ENCODE data around the gene PAX2. TPM values are rescaled to one million over a fixed set of nuclear protein-coding genes. Genes with fewer than 3 reads are reported as not detected.

The PAX2 gene
- polyA plus RNA-seq, 2 donors = not detected

- H3K36me3 ChIP-seq (ENCODE audit: control insufficient read depth in 2 of 2, insufficient read depth in 2 of 2, low read length in 1 of 2) = no peaks in the 10 kb centered on the region
- H3K27me3 ChIP-seq (ENCODE audit: control insufficient read depth in 1 of 2, insufficient read depth in 2 of 2, low read length in 2 of 2) = no peaks in the 10 kb centered on the region
- no peak overlapping the region for H3K4me3 ChIP-seq (ENCODE audit: low read depth in 1 of 2, low read length in 2 of 2)
- no peak overlapping the region for H3K27ac ChIP-seq (ENCODE audit: low read depth in 2 of 2, low read length in 1 of 2)
- H3K4me1 ChIP-seq (ENCODE audit: control insufficient read depth in 2 of 2, insufficient read depth in 2 of 2, low read length in 1 of 2) = no peaks in the 10 kb centered on the region
- WGBS, 2 donors = 15 to 27% methylated on average over 21 of the region's 21 CpGs
- H3K9me3 ChIP-seq (ENCODE audit: control insufficient read depth in 2 of 2, insufficient read depth in 1 of 2, low read depth in 1 of 2, low read length in 1 of 2) = no peaks in the 10 kb centered on the region
Measured at GRCh38 chr10:100866575-100867098, 121.3 kb downstream of the PAX2 start.

- Histone ChIP-seq H3K9me3 (ENCODE audit: control insufficient read depth in 2 of 2, insufficient read depth in 1 of 2, low read depth in 1 of 2, low read length in 1 of 2) (no peaks in the 10 kb centered on the region), H3K27me3 (ENCODE audit: control insufficient read depth in 1 of 2, insufficient read depth in 2 of 2, low read length in 2 of 2) (no peaks in the 10 kb centered on the region), H3K4me3 (ENCODE audit: low read depth in 1 of 2, low read length in 2 of 2) (no peak overlapping the region), H3K4me1 (ENCODE audit: control insufficient read depth in 2 of 2, insufficient read depth in 2 of 2, low read length in 1 of 2) (no peaks in the 10 kb centered on the region), H3K27ac (ENCODE audit: low read depth in 2 of 2, low read length in 1 of 2) (no peak overlapping the region), H3K36me3 (ENCODE audit: control insufficient read depth in 2 of 2, insufficient read depth in 2 of 2, low read length in 1 of 2) (no peaks in the 10 kb centered on the region)
- WGBS, 2 donors = 83 to 85% methylated on average over 8 of the region's 8 CpGs
Measured at GRCh38 chr10:100867261-100867963, 122.0 kb downstream of the PAX2 start.

GRCh38 chr10:100868382-100868781, 123.0 kb downstream of the PAX2 start:
- Histone ChIP-seq H3K9me3 (ENCODE audit: control insufficient read depth in 2 of 2, insufficient read depth in 1 of 2, low read depth in 1 of 2, low read length in 1 of 2) (no peaks in the 10 kb centered on the region), H3K27ac (ENCODE audit: low read depth in 2 of 2, low read length in 1 of 2) (no peak overlapping the region), H3K4me3 (ENCODE audit: low read depth in 1 of 2, low read length in 2 of 2) (no peak overlapping the region), H3K27me3 (ENCODE audit: control insufficient read depth in 1 of 2, insufficient read depth in 2 of 2, low read length in 2 of 2) (no peaks in the 10 kb centered on the region), H3K4me1 (ENCODE audit: control insufficient read depth in 2 of 2, insufficient read depth in 2 of 2, low read length in 1 of 2) (no peaks in the 10 kb centered on the region), H3K36me3 (ENCODE audit: control insufficient read depth in 2 of 2, insufficient read depth in 2 of 2, low read length in 1 of 2) (no peaks in the 10 kb centered on the region)
- WGBS, 2 donors = 80% methylated on average over 3 of the region's 3 CpGs

GRCh38 chr10:100869399-100869798, 124.0 kb downstream of the PAX2 start:
- 86 to 88% methylated on average over 4 of the region's 4 CpGs for WGBS, 2 donors
- Histone ChIP-seq H3K9me3 (ENCODE audit: control insufficient read depth in 2 of 2, insufficient read depth in 1 of 2, low read depth in 1 of 2, low read length in 1 of 2) (no peaks in the 10 kb centered on the region), H3K27ac (ENCODE audit: low read depth in 2 of 2, low read length in 1 of 2) (no peak overlapping the region), H3K36me3 (ENCODE audit: control insufficient read depth in 2 of 2, insufficient read depth in 2 of 2, low read length in 1 of 2) (no peaks in the 10 kb centered on the region), H3K4me3 (ENCODE audit: low read depth in 1 of 2, low read length in 2 of 2) (no peak overlapping the region), H3K4me1 (ENCODE audit: control insufficient read depth in 2 of 2, insufficient read depth in 2 of 2, low read length in 1 of 2) (no peaks in the 10 kb centered on the region), H3K27me3 (ENCODE audit: control insufficient read depth in 1 of 2, insufficient read depth in 2 of 2, low read length in 2 of 2) (no peaks in the 10 kb centered on the region)

- Histone ChIP-seq H3K27me3 (ENCODE audit: control insufficient read depth in 1 of 2, insufficient read depth in 2 of 2, low read length in 2 of 2) (no peaks in the 10 kb centered on the region), H3K9me3 (ENCODE audit: control insufficient read depth in 2 of 2, insufficient read depth in 1 of 2, low read depth in 1 of 2, low read length in 1 of 2) (no peaks in the 10 kb centered on the region), H3K4me3 (ENCODE audit: low read depth in 1 of 2, low read length in 2 of 2) (no peak overlapping the region), H3K27ac (ENCODE audit: low read depth in 2 of 2, low read length in 1 of 2) (no peak overlapping the region), H3K36me3 (ENCODE audit: control insufficient read depth in 2 of 2, insufficient read depth in 2 of 2, low read length in 1 of 2) (no peaks in the 10 kb centered on the region), H3K4me1 (ENCODE audit: control insufficient read depth in 2 of 2, insufficient read depth in 2 of 2, low read length in 1 of 2) (no peaks in the 10 kb centered on the region)
- 55 to 58% methylated on average over 11 of the region's 11 CpGs for WGBS, 2 donors
Measured at GRCh38 chr10:100872034-100872791, 126.8 kb downstream of the PAX2 start.

GRCh38 chr10:100873146-100873826, 127.9 kb downstream of the PAX2 start:
- WGBS, 2 donors = 75 to 83% methylated on average over 7 of the region's 7 CpGs
- H3K4me3 ChIP-seq (ENCODE audit: low read depth in 1 of 2, low read length in 2 of 2) = no peak overlapping the region
- no peaks in the 10 kb centered on the region for H3K36me3 ChIP-seq (ENCODE audit: control insufficient read depth in 2 of 2, insufficient read depth in 2 of 2, low read length in 1 of 2)
- H3K27ac ChIP-seq (ENCODE audit: low read depth in 2 of 2, low read length in 1 of 2) = no peak overlapping the region
- H3K9me3 ChIP-seq (ENCODE audit: control insufficient read depth in 2 of 2, insufficient read depth in 1 of 2, low read depth in 1 of 2, low read length in 1 of 2) = no peaks in the 10 kb centered on the region
- H3K4me1 ChIP-seq (ENCODE audit: control insufficient read depth in 2 of 2, insufficient read depth in 2 of 2, low read length in 1 of 2) = no peaks in the 10 kb centered on the region
- no peaks in the 10 kb centered on the region for H3K27me3 ChIP-seq (ENCODE audit: control insufficient read depth in 1 of 2, insufficient read depth in 2 of 2, low read length in 2 of 2)

- H3K27me3 ChIP-seq (ENCODE audit: control insufficient read depth in 1 of 2, insufficient read depth in 2 of 2, low read length in 2 of 2) = no peaks in the 10 kb centered on the region
- 66 to 70% methylated on average over 14 of the region's 14 CpGs for WGBS, 2 donors
- H3K36me3 ChIP-seq (ENCODE audit: control insufficient read depth in 2 of 2, insufficient read depth in 2 of 2, low read length in 1 of 2) = no peaks in the 10 kb centered on the region
Measured at GRCh38 chr10:100873827-100874326, 128.5 kb downstream of the PAX2 start.

GRCh38 chr10:100874702-100875483, 129.5 kb downstream of the PAX2 start:
- WGBS, 2 donors = 71 to 74% methylated on average over 20 of the region's 20 CpGs
- no peak overlapping the region for H3K4me3 ChIP-seq (ENCODE audit: low read depth in 1 of 2, low read length in 2 of 2)

More at GRCh38 chr10:100873827-100874326, 128.5 kb downstream of the PAX2 start:
- no peaks in the 10 kb centered on the region for H3K4me1 ChIP-seq (ENCODE audit: control insufficient read depth in 2 of 2, insufficient read depth in 2 of 2, low read length in 1 of 2)
- no peak overlapping the region for H3K27ac ChIP-seq (ENCODE audit: low read depth in 2 of 2, low read length in 1 of 2)
- no peak overlapping the region for H3K4me3 ChIP-seq (ENCODE audit: low read depth in 1 of 2, low read length in 2 of 2)
- H3K9me3 ChIP-seq (ENCODE audit: control insufficient read depth in 2 of 2, insufficient read depth in 1 of 2, low read depth in 1 of 2, low read length in 1 of 2) = no peaks in the 10 kb centered on the region

More at GRCh38 chr10:100874702-100875483, 129.5 kb downstream of the PAX2 start:
- no peaks in the 10 kb centered on the region for H3K9me3 ChIP-seq (ENCODE audit: control insufficient read depth in 2 of 2, insufficient read depth in 1 of 2, low read depth in 1 of 2, low read length in 1 of 2)
- no peak overlapping the region for H3K27ac ChIP-seq (ENCODE audit: low read depth in 2 of 2, low read length in 1 of 2)
- H3K4me1 ChIP-seq (ENCODE audit: control insufficient read depth in 2 of 2, insufficient read depth in 2 of 2, low read length in 1 of 2) = no peaks in the 10 kb centered on the region
- H3K27me3 ChIP-seq (ENCODE audit: control insufficient read depth in 1 of 2, insufficient read depth in 2 of 2, low read length in 2 of 2) = no peaks in the 10 kb centered on the region
- H3K36me3 ChIP-seq (ENCODE audit: control insufficient read depth in 2 of 2, insufficient read depth in 2 of 2, low read length in 1 of 2) = no peaks in the 10 kb centered on the region
